HG02973 (cell line): Measurements from ENCODE around the gene COA6.

Experiments used
- ATAC-seq: cut with Tn5 transposase; IDR thresholded peaks from one replicate; pipeline ENCODE4 v1.9.1; 2021; ENCODE audit warnings: moderate library complexity; ENCODE audit not compliant: unreplicated experiment

The COA6 gene, protein sequence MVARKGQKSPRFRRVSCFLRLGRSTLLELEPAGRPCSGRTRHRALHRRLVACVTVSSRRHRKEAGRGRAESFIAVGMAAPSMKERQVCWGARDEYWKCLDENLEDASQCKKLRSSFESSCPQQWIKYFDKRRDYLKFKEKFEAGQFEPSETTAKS

GRCh38 chr1:234373064-234373958 is at the start of gene COA6:
TSS of gene COA6 (plus strand) at chr1:234373456. CDS start at chr1:234373467, 11 bp downstream.
- peak; percentile 95 for ATAC-seq

- ATAC-seq = no peak
Observed at GRCh38 chr1:234324821-234325220, 48.4 kb upstream of the COA6 start.

DNA sequence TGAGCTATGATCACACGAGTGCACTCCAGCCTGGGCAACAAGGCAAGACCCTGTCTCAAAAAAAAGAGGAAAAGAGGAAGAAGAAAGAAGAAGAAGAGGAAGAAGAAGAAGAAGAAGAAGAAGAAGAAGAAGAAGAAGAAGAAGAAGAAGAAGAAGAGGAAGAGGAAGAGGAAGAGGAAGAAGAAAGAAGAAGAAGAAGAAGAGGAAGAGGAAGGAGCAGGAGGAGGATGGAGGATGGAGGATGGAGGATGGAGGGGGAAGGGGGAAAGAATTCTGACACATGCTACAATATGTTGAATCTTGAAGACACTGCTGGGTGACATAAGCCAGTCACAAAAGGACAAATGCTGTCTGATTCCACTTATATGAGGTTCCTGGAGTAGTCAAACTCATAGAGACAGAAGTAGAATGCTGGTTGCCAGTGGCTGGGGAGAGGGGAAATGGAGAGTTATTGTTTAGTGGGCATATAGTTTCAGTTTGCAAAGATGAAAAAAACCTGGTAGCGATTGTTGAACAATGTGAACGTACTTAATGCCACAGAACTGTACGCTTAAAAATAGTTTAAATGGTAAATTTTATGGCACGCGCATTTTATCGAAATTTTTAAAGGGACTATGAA is 47.3 kb upstream of the COA6 start:
- peak; percentile 35 for ATAC-seq

DNA sequence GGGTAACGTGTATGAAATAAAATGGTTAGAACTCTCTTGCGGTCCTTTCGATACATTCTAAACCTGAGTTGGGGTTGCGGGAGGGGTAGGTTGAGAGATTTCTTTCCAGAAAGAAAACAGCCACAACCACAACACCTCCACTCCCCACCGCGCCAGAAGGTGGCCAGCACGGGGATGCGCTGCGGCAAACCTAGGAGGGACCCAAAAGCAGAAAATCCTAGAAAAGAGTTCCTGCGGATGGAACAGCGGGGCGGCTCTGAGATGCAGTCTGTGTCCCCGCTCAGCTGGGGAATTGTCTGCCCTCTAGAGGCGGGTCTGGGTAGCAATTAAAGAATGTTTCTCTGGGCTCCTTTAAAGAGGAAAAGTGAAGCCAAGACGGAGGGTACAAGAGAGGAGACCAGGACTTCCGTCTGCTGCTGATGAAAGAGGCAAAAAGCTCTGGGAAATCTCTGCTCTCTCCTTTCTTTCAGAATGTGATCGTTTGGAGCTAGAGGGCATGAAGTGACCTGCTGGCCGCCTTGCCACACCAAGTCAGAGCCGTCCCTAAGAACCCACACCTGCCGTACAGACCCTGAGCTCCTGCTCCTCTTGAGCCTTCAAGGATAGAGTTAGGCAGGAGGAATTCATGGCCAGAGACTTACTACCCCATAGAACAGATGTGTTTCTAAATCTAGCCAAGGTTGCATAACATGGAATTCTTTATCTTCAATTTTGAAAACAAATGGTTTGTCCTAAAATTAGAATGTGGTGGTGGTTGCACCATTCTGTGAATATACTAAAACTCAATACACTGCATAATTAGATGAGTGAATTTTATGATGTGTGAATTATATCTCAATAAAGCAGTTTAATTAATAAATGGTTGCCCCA is 46.5 kb upstream of the COA6 start:
- ATAC-seq = peak; percentile 76

- no peak for ATAC-seq
Observed at GRCh38 chr1:234327577-234328164, 45.6 kb upstream of the COA6 start.

DNA sequence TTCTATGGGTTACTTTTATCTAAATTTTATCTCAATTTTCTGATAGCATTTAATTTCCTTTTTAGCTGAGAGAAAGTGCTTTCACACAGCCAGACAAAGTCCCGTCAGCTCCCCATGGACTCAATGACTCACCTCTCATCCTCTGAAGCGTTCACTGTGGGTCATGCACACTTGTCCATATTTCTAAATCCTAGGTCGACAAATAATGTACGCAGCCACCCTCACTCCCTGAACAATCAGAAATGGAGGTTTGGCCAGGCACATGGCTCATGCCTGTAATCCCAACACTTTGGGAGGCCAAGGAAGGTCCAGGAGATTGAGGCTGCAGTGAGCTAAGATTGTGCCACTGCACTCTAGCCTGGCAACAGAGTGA is 42.4 kb upstream of the COA6 start:
- no peak for ATAC-seq

DNA sequence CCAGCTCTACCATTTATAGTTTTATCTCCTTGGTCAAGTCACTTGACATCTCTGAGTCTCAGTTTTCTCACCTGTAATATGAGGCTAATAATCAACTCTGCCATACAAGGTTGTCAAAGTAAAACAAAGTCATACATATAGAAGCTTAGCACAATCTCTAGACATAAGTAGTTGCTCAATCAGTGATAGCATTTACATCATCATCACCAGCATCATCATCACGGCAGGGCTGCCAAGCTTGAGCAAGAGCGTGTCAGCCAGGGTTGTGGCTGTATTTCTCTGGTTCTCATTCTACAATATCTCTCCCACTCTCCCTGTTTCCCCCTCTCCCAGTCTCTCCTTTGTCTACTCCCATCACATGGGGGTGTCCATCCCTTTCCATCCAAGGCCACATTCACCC is 41.7 kb upstream of the COA6 start:
- ATAC-seq = no peak

DNA sequence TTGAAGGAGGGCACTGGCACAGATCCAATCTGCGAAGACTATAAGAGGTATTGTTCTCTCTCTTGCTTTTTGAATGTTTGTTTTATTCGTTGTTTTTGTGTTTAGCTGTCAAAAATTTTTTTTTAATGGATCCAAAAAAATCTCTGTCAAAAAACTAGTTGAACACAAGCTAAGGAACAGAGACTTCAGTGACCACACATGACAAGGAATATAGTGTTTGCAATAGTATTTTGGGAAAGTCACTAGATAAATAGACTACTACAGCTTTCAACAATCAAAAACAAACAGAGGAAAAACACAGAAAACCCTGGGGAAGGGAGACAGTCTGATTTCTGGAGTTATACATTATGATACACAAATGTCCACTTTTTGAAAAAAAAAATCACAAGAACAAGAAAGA is 36.9 kb upstream of the COA6 start:
- no peak for ATAC-seq

DNA sequence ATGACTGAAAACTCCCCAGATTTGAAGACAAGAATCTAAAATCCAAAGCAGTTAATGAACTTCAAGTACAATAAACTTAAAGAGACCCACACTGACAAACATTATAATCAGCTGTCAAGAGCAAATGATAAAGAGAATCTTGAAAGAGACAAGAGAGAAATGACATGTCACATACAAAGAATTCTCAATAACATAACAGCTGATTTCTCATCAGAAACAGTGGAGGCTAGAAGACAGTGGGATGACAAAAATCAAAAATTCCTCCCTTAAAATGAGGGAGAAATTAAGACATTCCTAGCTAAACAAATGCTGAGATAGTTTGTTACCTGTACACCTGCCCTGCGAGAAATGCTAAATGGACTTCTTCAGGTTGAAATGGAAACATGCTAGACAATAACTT is 36.0 kb upstream of the COA6 start:
- ATAC-seq = no peak

GRCh38 chr1:234340528-234340927 is 32.7 kb upstream of the COA6 start:
- no peak for ATAC-seq

DNA sequence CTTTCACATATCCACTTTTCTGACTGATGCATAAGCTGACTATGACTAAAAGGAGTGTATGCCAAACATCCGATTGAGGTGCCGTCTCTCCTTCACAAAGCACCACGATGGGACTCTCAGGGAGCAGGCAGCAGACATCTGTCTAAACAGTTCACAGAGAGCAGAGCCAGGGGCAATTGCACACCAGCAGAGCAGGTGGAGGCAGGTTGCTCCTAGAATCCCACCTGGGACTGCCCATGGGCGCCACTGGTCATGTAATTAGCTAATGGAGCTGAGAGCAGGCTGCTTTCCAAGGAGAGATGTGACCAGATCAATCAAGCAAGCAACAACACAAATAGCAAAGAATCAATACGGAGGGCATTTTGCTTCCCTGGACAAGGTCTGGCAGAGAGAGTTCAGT is 30.5 kb upstream of the COA6 start:
- ATAC-seq = no peak

- no peak for ATAC-seq
Observed at GRCh38 chr1:234345237-234345636, 28.0 kb upstream of the COA6 start.

DNA sequence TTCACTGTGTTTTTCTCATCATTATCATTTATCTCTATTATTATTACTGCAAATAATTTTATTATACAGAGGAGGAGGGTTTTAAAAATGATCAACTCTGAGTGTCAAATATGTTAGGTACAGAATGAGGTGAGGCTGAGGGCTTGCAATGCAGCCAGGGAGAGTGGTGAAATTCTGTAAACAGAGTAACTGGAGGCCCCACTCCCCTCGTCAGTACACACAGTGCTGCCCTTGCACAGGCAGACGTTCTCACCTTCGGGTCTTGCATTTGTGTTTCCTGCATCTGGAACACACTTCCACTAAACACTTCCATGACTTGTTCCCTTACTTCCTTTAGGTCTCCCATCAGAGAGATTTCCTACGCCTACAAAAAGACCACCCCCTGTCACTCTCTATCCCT is 24.3 kb upstream of the COA6 start:
- no peak for ATAC-seq

DNA sequence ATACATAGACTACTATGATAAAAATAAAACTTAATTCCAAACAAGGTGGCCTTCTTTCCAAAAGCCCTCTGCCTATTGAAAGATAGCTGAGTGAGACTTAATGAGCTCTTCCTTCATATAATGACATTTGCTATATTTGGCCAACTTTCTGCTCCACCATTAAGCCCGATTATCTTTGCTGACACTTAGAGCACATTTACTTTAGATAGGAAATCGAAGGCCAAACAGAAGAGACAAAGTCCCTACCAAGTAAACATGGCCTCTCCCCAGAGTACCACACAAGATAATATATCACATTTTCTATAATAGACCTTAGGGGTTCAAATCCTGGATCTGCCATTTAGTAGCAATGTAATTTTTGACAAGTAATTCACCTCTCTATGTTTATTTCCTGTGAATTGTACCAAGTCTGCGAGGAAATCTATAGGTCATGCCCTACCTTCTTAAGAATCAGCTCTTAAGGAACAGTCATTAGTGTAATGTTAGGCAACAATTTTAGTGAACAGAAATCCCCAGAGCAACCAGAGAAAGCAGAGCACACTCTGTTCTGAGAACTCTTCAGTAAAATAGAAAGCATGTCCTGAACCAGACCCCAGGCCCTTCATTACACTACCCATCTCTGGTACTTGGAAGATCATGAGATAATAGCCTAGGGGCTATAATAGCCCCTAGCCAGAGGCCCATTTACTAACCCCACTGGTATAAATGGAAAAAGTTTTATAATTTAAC is 17.3 kb upstream of the COA6 start:
- ATAC-seq = no peak

GRCh38 chr1:234356615-234357269 is 16.5 kb upstream of the COA6 start:
- ATAC-seq = peak; percentile 60

GRCh38 chr1:234357831-234358230 is 15.4 kb upstream of the COA6 start:
- no peak for ATAC-seq

- no peak for ATAC-seq
Observed at GRCh38 chr1:234361102-234361603, 12.1 kb upstream of the COA6 start.

GRCh38 chr1:234362558-234362957 is 10.7 kb upstream of the COA6 start:
- ATAC-seq = no peak

DNA sequence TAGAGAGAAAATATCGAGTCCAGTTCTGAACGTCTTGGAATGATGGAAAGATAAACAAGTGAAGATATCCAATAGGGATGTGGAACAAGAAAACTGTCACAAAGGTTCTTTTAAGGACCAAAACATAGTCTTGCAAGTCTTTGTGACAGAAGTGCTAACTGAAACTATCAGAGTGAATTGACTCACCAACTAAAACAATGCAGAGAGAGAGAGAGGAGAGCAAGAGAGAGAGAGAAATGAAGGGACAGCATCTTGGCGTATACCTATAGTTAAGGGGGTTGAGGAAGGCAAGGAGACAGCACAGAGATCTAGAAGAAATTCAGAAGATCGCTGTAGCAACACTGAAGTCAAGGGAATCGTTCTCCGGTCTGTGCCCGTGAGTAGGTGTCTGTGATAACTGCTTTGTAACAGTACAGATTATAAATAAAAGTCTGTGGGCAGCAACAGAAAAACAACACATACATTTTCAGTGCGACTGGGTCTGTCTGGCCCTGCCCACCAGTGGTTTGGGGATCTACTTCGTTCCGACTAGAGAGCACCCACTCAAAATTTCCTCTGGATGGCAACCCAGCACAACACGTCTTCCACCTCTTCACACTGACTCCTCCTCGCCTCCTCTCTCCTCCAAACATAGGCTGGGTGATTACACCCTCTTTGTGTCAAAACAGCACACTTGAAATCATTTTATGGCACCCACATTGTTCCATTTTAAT is 4.8 kb upstream of the COA6 start:
- ATAC-seq = no peak
